GM19035 (cell line): ENCODE measurements around the gene SEC11A.
"Not testable (repeated sequence)": the region's sequence is repeated elsewhere in the genome, so short reads cannot be mapped to it uniquely, and the experiment has no call there.

ENCODE experiments used
- ATAC-seq: cut with Tn5 transposase; IDR thresholded peaks from one replicate; pipeline ENCODE4 v1.9.1; 2021; ENCODE audit not compliant: unreplicated experiment

SEC11A gene

DNA sequence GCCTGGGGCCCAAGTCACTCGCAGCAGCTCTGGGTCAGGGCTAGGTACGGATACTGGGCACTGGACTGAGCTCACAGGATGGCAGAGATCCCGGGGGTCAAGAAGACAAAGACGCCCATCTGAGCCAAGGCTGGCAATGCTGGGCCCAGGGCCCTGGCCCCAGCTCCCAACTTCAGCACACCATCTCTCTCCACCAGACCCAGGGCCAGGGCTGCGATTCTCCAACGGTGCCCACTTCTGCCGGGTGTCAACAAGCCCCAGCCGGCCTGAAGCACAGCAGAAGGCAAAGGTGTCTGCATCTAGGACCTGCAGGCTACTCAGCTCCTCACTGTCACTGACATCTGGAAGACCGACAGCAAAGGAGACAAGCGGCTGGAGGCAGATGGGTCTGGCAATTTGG, 70.4 kb downstream of the SEC11A start:
- no peak for ATAC-seq

DNA sequence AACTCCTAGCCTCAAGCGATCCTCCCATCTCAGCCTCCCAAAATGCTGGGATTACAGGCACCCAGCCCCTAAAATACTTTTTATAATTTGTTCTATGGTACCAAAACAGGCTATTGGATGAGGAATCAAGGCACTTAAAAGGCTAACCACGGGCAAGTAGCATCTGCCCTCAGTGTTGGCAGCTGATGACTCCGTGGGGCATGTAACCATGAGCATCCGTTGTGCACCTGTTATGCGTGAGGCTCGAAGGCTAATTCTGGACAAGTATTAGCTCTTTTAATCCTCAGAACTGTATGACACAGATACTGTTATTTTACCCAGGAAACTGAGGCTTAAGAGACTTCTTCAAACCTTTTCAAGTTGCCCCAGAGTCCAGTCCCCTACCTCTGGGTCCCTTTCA, 72.1 kb downstream of the SEC11A start:
- no peak for ATAC-seq

DNA sequence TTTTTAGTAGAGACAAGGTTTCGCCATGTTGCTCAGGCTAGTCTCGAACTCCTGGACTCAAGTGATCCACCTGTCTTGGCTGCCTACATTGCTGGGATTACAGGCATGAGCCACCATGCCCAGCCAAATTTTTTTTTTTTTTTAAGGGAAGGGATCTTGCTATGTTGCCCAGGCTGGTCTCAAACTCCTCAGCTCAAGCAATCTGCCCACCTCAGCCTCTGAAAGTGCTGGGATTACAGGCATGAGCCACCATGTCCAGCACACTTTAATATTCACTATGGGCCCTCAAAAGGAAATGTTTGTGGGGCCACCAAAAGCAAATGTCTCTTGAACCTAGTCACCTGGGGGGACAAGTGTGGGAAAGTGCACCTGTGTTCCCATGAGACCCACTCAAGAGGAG, 73.3 kb downstream of the SEC11A start:
- ATAC-seq, result not testable (repeated sequence)

DNA sequence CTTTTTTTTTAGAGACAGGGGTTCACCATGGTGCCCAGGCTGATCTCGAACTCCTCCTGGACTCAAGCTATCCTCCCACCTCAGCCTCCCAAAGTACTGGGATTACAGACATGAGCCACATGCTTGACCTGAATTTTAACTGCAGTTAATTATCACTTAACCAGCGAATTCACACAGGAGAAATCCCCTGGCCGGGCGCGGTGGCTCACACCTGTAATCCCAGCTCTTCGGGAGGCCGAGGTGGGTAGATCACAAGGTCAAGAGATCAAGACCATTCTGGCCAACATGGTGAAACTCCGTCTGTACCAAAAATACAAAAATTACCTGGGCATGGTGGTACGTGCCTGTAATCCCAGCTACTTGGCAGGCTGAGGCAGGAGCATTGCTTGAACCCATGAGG, 74.1 kb downstream of the SEC11A start:
- ATAC-seq, result not testable (repeated sequence)

DNA sequence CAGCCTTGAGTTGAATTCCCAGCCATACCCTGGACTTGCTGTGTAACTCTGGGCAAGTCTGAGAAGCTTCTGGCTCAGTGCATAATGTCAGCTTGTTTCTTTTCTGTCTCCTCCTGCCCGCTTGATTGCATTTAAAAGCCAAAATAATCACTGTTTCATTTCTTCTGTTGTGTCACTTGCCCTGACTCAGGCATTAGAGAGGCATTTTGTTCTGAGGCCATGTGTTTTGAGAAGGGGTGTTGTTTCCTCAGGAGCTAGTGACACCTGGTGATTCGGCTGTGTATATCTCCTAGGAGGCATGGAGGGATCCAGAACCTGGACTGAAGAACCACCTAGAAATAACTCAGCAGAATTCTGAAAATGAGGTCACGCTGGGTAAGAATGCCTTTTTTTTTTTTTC, 77.8 kb downstream of the SEC11A start:
- ATAC-seq, result no peak

DNA sequence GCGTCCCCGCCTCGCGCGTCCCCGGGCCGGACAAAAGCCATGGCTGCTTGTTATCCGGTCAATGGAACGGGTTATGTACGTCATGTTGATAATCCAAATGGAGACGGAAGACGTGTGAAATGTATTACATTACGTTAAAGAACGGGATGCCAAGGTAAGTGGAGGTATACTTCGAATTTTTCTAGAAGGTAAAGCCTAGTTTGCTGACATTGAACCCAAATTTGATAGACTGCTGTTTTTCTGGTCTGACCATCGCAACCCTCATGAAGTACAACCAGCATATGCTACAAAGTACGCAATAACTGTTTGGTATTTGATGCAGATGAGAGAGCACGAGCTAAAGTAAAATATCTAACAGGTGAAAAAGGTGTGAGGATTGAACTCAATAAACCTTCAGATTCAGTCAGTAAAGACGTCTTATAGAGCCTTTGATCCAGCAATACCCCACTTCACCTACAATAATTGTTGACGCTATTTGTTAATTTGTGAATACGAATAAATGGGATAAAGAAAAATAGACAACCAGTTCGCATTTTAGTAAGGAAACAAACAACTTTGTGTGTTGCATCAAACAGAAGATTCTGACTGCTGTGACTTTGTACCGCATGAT, 81.6 kb downstream of the SEC11A start:
- no peak for ATAC-seq

DNA sequence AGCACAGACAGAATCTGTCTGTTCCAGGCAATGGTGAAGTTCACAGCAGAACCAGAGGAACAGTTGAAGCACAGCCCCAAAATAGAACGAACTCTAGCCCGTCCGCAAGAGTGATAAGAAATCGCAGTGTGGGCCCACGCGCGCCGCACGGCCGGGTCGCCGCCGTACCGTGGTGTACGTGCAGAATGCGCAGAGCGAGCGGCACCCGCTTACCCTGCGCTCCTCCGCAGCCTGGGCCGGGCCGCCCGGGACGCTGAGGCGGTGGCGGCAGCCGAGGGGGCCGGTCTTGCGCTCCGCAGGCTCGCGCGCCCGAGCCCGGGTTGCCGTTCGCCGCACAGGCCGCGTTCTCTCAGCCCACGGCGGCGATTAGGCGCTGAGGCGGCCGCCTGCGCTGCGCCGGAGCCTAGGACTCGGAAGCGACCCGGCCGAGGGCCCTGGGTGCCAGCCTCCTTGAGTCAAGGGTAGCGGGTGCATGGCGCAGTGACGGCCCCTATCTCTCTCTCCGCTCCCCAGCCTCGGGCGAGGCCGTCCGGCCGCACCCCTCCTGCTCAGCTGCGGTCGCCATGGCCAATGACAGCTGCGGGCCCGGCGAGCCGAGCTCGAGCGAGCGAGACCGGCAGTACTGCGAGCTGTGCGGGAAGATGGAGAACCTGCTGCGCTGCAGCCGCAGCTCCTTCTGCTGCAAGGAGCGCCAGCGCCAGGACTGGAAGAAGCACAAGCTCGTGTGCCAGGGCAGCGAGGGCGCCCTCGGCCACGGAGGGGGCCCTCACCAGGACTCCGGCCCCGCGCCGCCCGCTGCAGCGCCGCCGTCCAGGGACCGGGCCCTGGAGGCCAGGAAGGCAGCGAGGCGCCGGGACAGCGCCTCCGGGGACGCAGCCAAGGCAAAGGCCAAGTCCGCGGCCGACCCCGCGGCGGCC, 82.4 kb downstream of the SEC11A start:
- ATAC-seq, result peak; percentile 49

DNA sequence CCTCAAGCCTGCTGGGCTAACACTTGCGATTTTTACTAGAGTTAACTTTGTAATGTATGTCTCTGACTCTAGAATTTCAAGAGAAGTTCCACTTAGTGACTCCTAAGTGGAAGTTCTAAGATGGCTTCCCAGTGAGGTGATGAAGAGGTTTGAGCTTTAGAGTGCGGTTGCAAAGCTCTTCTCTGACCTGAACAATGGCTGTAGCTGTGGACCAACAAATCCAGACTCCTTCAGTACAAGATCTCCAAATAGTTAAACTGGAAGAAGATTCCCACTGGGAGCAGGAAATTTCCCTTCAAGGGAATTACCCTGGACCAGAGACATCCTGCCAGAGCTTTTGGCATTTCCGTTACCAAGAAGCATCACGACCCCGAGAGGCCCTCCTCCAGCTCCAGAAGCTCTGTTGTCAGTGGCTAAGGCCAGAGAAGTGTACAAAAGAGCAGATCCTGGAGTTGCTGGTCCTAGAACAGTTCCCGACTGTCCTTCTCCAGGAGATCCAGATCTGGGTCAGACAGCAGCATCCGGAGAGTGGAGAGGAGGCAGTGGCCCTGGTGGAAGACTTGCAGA, 84.2 kb downstream of the SEC11A start:
- no peak for ATAC-seq

DNA sequence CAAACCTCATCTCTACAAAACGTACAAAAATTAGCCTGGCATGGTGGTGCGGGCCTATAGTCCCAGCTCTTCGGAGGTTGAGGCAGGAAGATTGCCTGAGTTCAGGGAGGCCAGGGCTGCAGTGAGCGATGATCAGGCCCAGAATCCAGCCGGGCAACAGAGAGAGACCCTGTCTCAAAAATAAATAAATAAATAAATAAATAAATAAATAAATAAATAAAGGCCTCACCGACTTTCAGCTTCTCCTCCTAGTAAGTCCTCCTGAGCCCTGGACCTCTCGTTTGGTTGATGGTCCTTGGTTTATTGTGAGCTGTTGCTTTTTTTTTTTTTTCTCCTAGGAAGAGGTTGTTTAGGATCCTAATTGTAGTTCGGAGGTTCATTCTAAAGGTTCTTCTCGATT, 86.9 kb downstream of the SEC11A start:
- ATAC-seq, result no peak

DNA sequence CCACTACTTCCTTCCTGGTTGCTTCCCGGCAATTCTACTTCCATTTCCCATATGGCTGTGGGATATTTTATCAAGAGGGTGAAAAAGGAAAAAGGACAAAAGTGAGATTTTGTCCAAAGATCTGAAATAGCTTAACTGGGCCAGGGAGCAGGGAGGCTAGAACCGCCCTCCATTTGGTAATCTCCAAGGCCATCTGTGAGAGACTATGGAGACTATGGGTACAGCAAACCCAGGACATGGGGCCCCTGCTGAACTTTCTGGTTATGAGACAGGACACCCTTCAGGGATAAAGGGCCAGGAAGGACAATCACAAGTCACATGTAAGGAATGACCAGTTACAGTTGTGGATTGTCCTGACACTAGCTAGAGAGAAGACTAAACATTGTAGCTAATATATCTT, 90.8 kb downstream of the SEC11A start:
- ATAC-seq, result no peak

DNA sequence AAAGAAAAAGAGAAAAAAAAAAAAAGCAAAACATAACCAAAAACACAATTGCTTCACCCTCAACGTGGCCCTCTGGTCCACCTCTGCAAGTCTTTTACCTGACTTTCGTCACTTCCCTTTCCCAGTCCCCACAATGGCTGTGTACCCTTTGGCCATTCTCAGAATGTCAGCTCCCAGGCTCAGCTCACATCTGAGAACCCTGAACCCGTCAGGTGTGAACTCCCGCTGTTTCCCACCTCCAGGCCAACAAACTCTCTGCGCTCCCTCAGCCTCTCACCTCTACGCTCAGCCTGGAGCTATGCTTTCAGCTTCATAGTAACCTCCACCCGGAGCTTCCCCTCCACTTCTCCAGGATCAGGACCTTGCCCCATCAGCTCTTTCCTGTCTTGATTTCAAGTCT, 91.6 kb downstream of the SEC11A start:
- no peak for ATAC-seq

DNA sequence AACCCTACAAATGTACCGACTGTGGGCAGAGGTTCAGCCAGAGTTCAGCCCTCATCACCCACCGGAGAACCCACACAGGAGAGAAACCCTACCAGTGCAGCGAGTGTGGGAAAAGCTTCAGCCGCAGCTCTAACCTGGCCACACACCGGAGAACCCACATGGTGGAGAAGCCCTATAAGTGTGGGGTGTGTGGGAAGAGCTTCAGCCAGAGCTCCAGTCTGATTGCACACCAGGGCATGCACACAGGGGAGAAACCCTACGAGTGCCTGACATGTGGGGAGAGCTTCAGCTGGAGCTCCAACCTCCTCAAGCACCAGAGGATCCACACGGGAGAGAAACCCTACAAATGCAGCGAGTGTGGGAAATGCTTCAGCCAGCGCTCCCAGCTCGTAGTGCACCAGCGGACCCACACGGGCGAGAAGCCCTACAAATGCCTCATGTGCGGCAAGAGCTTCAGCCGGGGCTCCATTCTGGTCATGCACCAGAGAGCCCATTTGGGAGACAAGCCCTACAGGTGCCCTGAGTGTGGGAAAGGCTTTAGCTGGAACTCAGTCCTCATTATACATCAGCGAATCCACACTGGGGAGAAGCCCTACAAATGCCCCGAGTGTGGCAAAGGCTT, 94.5 kb downstream of the SEC11A start:
- no peak for ATAC-seq

DNA sequence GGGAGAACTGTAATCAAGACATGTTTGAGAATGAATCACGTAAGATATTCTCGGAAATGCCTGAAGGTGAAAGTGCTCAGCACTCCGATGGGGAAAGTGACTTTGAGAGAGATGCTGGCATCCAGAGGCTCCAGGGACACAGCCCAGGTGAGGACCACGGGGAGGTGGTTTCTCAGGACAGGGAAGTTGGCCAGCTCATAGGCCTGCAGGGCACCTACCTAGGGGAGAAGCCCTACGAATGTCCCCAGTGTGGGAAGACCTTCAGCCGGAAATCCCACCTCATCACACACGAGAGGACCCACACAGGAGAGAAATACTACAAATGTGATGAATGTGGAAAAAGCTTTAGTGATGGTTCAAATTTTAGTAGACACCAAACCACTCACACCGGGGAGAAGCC, 95.3 kb downstream of the SEC11A start:
- no peak for ATAC-seq
